ENCODE data around the gene TMEM219. TPM values are rescaled to one million over a fixed set of nuclear protein-coding genes. Genes with fewer than 3 reads are reported as not detected.
A peak's percentile ranks its signal among the peaks of the same experiment; 100 is the strongest.

Gene TMEM219
- 48.3 and 52.7 TPM in 2 replicates for total RNA-seq (2021)
- percentile 38 among the genes with signal in this experiment for Bru-seq, nascent RNA
- percentile 47 among the genes with signal in this experiment for BruChase-seq, experiment 1, labeled RNA remaining after a 2-hour chase
- BruChase-seq, experiment 2, labeled RNA remaining after a 6-hour chase = percentile 45 among the genes with signal in this experiment
- long read RNA-seq, transcript TMEM219-204 (5 exons, 1,292 nt) = minor isoform, 12 of 63 reads
- long read RNA-seq, transcript TMEM219-201 (6 exons, 999 nt) = major isoform, 14 of 63 reads
- long read RNA-seq, partial matches to known transcripts = 4 of 63 reads
- long read RNA-seq, other reads (novel, unspliced or antisense) = 29 of 63 reads

GRCh38 chr16:29961479-29962343, at the start of gene TMEM219:
Gene TMEM219 (plus strand): TSS chr16:29962079. CDS start chr16:29963144, 1,065 bp downstream.
- H3K36me3 ChIP-seq (ENCODE audit: insufficient read depth, low read length, poor library complexity, severe bottlenecking) = no peaks in the 10 kb centered on the region
- H3K9me3 ChIP-seq (ENCODE audit: low read depth, low read length, poor library complexity, severe bottlenecking) = no peaks in the 10 kb centered on the region
- DNase-seq (ENCODE audit: low spot score) = peak; percentile 95
- H3K27me3 ChIP-seq (replicated peaks; ENCODE audit: insufficient read depth, low read depth, low read length, poor library complexity) = no peaks in the 10 kb centered on the region
- no TSS peak for BruUV-seq (replicated peaks)
- H3K4me3 ChIP-seq (ENCODE audit: low read depth, low read length, poor library complexity, severe bottlenecking) = peak within 1 kb of the TSS; percentile 65
- peaks cover 13% of the 10 kb centered on the region for H3K4me1 ChIP-seq (ENCODE audit: insufficient read depth, low read length, poor library complexity, severe bottlenecking)
- intact Hi-C loops (cut with micrococcal nuclease; ENCODE audit: unreplicated experiment) = loop anchor here (2.0 kb wide), 1 partner anchor 99 kb away; the partner anchor contains the start of gene CDIPT
- H3K27ac ChIP-seq (ENCODE audit: low read depth, low read length, poor library complexity, severe bottlenecking) = peak within 1 kb of the TSS; percentile 90
- CTCF ChIA-PET = interaction anchor here (0.6 to 1.2 kb wide), 3 partner anchors 14 to 80 kb away, joined by 3 to 5 read pairs (median 4); partner anchors contain the start of gene KCTD13
- POLR2A ChIA-PET (ENCODE audit: low non-redundant PET) = no interaction called here
- TF ChIP-seq EZH2 (IDR thresholded peaks at IDR 0.05; ENCODE audit: borderline replicate concordance, low read depth, low read length, poor library complexity, severe bottlenecking) (no peak), CTCF (conservative IDR thresholded peaks at IDR 0.05; ENCODE audit: low read depth, low read length) (peak; percentile 30; the same call in 1 of the 2 replicates)

GRCh38 chr16:29912087-29912486, 49.8 kb upstream of the TMEM219 start:
- POLR2A ChIA-PET (ENCODE audit: low non-redundant PET) = no interaction called here
- no peak overlapping the region for H3K4me3 ChIP-seq (ENCODE audit: low read depth, low read length, poor library complexity, severe bottlenecking)
- H3K27me3 ChIP-seq (replicated peaks; ENCODE audit: insufficient read depth, low read depth, low read length, poor library complexity) = no peaks in the 10 kb centered on the region
- intact Hi-C loops (cut with micrococcal nuclease; ENCODE audit: unreplicated experiment) = no loop called here
- DNase-seq (ENCODE audit: low spot score) = no peak
- no peak overlapping the region for H3K27ac ChIP-seq (ENCODE audit: low read depth, low read length, poor library complexity, severe bottlenecking)
- CTCF ChIA-PET = no interaction called here
- H3K9me3 ChIP-seq (ENCODE audit: low read depth, low read length, poor library complexity, severe bottlenecking) = no peaks in the 10 kb centered on the region
- no TSS peak for BruUV-seq (replicated peaks)
- no peaks in the 10 kb centered on the region for H3K36me3 ChIP-seq (ENCODE audit: insufficient read depth, low read length, poor library complexity, severe bottlenecking)
- TF ChIP-seq EZH2 (IDR thresholded peaks at IDR 0.05; ENCODE audit: borderline replicate concordance, low read depth, low read length, poor library complexity, severe bottlenecking) = no peak
- TF ChIP-seq CTCF (conservative IDR thresholded peaks at IDR 0.05; ENCODE audit: low read depth, low read length) = no peak
- H3K4me1 ChIP-seq (ENCODE audit: insufficient read depth, low read length, poor library complexity, severe bottlenecking) = no peaks in the 10 kb centered on the region

GRCh38 chr16:29913514-29913913, 48.4 kb upstream of the TMEM219 start:
- intact Hi-C loops (cut with micrococcal nuclease; ENCODE audit: unreplicated experiment) = no loop called here
- TF ChIP-seq EZH2 (IDR thresholded peaks at IDR 0.05; ENCODE audit: borderline replicate concordance, low read depth, low read length, poor library complexity, severe bottlenecking) = no peak
- TF ChIP-seq CTCF (conservative IDR thresholded peaks at IDR 0.05; ENCODE audit: low read depth, low read length) = no peak
- no peak overlapping the region for H3K27ac ChIP-seq (ENCODE audit: low read depth, low read length, poor library complexity, severe bottlenecking)
- H3K4me3 ChIP-seq (ENCODE audit: low read depth, low read length, poor library complexity, severe bottlenecking) = no peak overlapping the region
- DNase-seq (ENCODE audit: low spot score) = no peak
- H3K27me3 ChIP-seq (replicated peaks; ENCODE audit: insufficient read depth, low read depth, low read length, poor library complexity) = no peaks in the 10 kb centered on the region
- BruUV-seq (replicated peaks) = no TSS peak
- H3K9me3 ChIP-seq (ENCODE audit: low read depth, low read length, poor library complexity, severe bottlenecking) = no peaks in the 10 kb centered on the region
- CTCF ChIA-PET = no interaction called here
- H3K4me1 ChIP-seq (ENCODE audit: insufficient read depth, low read length, poor library complexity, severe bottlenecking) = no peaks in the 10 kb centered on the region
- no peaks in the 10 kb centered on the region for H3K36me3 ChIP-seq (ENCODE audit: insufficient read depth, low read length, poor library complexity, severe bottlenecking)
- POLR2A ChIA-PET (ENCODE audit: low non-redundant PET) = no interaction called here
